T-helper 1 cell treated with Interleukin-12 subunit alpha and Interleukin-12 subunit beta and Interleukin-4 antibody, amounts not matched to agents 30 μg/mL and 1 μg/mL, for 36 hours (primary cell): ENCODE results near the gene KIF13A.

Source experiments
- H3K27ac Mint-ChIP-seq: one replicate; pipeline ENCODE4 v1.8.0; 2021; ENCODE audit warnings: mild to moderate bottlenecking, mixed read lengths
- H3K27me3 Mint-ChIP-seq: one replicate; pipeline ENCODE4 v1.8.0; 2021; ENCODE audit warnings: low read depth, mixed read lengths
- H3K36me3 Mint-ChIP-seq: one replicate; pipeline ENCODE4 v1.8.0; 2021; ENCODE audit warnings: low read depth, mixed read lengths
- H3K4me1 Mint-ChIP-seq: one replicate; pipeline ENCODE4 v1.8.0; 2021; ENCODE audit warnings: low read depth, mixed read lengths
- H3K4me3 Mint-ChIP-seq: one replicate; pipeline ENCODE4 v1.8.0; 2021; ENCODE audit warnings: mild to moderate bottlenecking, moderate library complexity, mixed read lengths
- H3K9me3 Mint-ChIP-seq: one replicate; pipeline ENCODE4 v1.8.0; 2021; ENCODE audit warnings: mixed read lengths

Gene KIF13A

DNA sequence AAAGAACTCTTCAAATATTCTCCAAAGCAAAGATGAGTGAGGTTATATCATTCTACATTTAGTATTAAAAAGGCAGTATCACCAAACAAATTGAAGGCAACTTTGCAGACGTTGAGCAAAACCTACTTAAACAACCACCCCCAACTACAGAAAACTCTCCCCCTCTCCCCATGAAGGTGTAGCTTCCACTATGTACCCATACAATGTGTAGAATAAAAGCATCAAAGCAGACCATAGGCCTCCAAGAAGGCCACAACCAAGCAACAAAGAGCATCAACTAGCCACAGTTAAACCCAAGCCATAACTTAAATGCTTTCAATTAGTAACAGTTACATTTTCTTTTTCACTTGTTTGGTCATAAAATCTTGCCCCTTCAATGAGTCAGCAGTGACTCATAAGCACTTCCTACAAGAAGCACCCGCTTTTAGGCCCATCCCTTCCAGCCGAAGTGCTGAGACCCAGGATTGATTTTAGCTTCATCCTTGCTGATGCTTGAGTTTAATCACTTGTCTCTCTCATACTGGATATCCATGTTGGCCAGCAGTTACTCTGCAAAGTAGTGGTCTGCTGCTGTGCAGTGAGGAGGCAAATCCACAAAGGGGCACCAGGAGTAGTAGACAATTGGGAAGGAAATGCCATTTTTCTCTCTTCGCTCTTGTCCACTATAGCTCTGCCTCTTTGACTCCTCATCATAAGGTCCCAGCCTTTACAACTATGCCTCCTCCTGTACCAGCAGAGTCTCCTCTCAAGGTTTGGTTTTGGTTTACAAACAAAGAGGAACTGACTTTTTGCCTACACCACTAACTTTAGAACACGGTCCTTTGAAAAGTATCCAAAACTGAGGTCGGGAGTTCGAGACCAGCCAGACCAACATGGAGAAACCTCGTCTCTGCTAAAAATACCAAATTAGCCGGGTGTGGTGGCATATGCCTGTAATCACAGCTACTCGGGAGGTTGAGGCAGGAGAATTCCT is 272.3 kb downstream of the KIF13A start:
- H3K4me1 Mint-ChIP-seq, result peaks cover 19% of the 10 kb centered on the region
- H3K36me3 Mint-ChIP-seq, result peaks cover 3% of the 10 kb centered on the region
- H3K9me3 Mint-ChIP-seq, result no peaks in the 10 kb centered on the region
- H3K27me3 Mint-ChIP-seq, result peaks cover 7% of the 10 kb centered on the region
- H3K4me3 Mint-ChIP-seq, result peak overlapping the region; percentile 75
- peak overlapping the region; percentile 87 for H3K27ac Mint-ChIP-seq

GRCh38 chr6:17714177-17714576 is 273.3 kb downstream of the KIF13A start:
- Mint-ChIP-seq H3K4me1 (peaks cover 19% of the 10 kb centered on the region), H3K27me3 (peaks cover 2% of the 10 kb centered on the region), H3K36me3 (peaks cover 4% of the 10 kb centered on the region), H3K4me3 (no peak overlapping the region), H3K9me3 (no peaks in the 10 kb centered on the region), H3K27ac (no peak overlapping the region)

DNA sequence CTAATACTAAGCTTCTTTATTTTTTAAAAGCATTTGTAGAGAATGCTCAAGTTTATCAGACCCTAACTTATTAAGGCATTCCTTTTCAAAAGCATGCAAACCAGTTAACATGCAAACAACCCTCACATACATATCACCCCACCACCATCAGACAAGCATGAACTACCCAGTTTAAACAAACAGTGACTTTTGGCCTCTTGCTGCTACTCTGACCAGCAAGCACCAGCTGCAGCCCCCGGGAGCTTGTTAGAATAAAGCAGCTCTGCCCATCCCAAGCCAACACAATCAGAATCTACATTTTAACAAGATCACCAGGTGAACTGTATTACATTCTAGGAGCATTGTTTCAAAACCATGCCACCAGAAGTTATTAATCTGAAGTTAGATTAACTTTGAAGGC is 274.9 kb downstream of the KIF13A start:
- Mint-ChIP-seq H3K4me3 (no peak overlapping the region), H3K36me3 (peaks cover 7% of the 10 kb centered on the region), H3K27me3 (no peaks in the 10 kb centered on the region), H3K9me3 (no peaks in the 10 kb centered on the region), H3K4me1 (peaks cover 20% of the 10 kb centered on the region), H3K27ac (no peak overlapping the region)

DNA sequence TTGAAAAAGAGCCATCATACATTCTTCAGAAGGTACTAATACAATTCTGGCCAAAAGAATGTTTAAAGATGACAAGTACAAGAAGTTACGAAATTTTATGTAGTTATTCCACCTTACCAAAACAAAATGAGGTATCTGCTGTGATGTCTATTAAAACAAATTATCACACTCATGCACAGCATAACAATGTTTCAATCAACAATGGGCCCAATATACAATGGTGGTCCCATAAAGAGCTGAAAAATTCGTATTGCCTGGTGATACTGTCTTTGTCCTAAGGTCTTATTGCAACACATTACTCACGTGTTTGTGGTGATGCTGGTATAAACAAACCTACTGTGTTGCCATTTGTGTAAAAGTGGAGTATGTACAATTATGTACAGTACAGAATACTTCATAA is 277.1 kb downstream of the KIF13A start:
- Mint-ChIP-seq H3K4me3 (no peak overlapping the region), H3K36me3 (peaks cover 11% of the 10 kb centered on the region), H3K9me3 (no peaks in the 10 kb centered on the region), H3K27ac (no peak overlapping the region), H3K4me1 (peaks cover 28% of the 10 kb centered on the region), H3K27me3 (no peaks in the 10 kb centered on the region)

DNA sequence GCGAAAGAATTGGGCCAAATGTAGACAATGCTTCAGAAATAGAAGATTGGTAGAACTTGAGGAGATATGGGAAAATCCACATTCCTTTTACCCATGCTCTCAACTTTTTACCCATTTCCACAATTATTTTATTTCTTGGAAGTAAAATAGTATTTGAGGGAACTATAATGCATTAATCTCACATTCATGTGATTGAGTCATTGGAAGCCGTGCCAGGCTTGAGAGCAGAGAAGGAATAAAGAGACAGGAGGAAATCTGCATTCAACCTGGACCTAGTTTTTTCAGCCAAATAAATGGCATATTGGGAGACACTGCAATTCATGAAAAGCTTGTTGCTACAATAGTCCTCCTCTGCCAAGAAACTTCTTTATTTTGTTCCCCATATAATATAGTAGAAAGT is 278.0 kb downstream of the KIF13A start:
- Mint-ChIP-seq H3K27ac (no peak overlapping the region), H3K36me3 (peaks cover 8% of the 10 kb centered on the region), H3K9me3 (no peaks in the 10 kb centered on the region), H3K4me1 (peaks cover 22% of the 10 kb centered on the region), H3K4me3 (no peak overlapping the region), H3K27me3 (no peaks in the 10 kb centered on the region)
